Gastrocnemius medialis (tissue), 4 donors: ENCODE measurements around the gene MGST2. TPM values are rescaled to one million over a fixed set of nuclear protein-coding genes. Genes with fewer than 3 reads are reported as not detected.
A peak's percentile ranks its signal among the peaks of the same experiment; 100 is the strongest.

ENCODE experiments used
- ATAC-seq, 2 donors: fragments of 150-250 bp; one replicate each; pipeline ENCODE4 v1.9.1; 2016
- DNase-seq, 2 donors: peaks; one replicate each; pipeline ENCODE4 v3.0.0-alpha.2; 2019
- H3K27ac ChIP-seq, 4 donors: fragments of 200-600 bp; sonication (generic); 1 replicate in 1 of 4; 2 replicates in 3 of 4; pipeline ENCODE4 v1.5.1; 2016 to 2018; ENCODE audit warnings: mild to moderate bottlenecking in 2 of 4, moderate library complexity in 1 of 4
- H3K27me3 ChIP-seq, 3 donors: fragments of 200-600 bp; sonication (generic) in 2 of 3; 1 replicate in 1 of 3; 2 replicates in 2 of 3; pipeline versions ENCODE4 v1.5.1 to v1.6.0; 2016 to 2019; ENCODE audit warnings: mild to moderate bottlenecking in 1 of 3, moderate library complexity in 1 of 3
- H3K36me3 ChIP-seq, 2 donors: fragments of 200-600 bp; sonication (generic) in 1 of 2; one replicate each; pipeline ENCODE4 v1.5.1; 2017 to 2018
- H3K4me1 ChIP-seq, 2 donors: fragments of 200-600 bp; sonication (generic) in 1 of 2; one replicate each; pipeline ENCODE4 v1.5.1; 2016 to 2017; ENCODE audit warnings: mild to moderate bottlenecking in 2 of 2
- H3K4me3 ChIP-seq, 4 donors: fragments of 200-600 bp; sonication (generic) in 3 of 4; 1 replicate in 1 of 4; 2 replicates in 3 of 4; pipeline ENCODE4 v1.5.1; 2016 to 2019; ENCODE audit warnings: mild to moderate bottlenecking in 2 of 4
- H3K9me3 ChIP-seq, 3 donors: fragments of 200-600 bp; sonication (generic) in 2 of 3; 1 replicate in 1 of 3; 2 replicates in 2 of 3; pipeline ENCODE4 v1.5.1; 2016 to 2019
- POLR2A ChIP-seq, 2 donors: fragments of 450-650 bp; IDR thresholded peaks; one replicate each; pipeline ENCODE4 v1.6.1; 2017; ENCODE audit warnings: antibody characterized with exemption in 2 of 2, mild to moderate bottlenecking in 2 of 2, moderate library complexity in 2 of 2
- in situ Hi-C, 4 donors: fragments of 200-750 bp; cut with MboI; loops; one replicate each; pipeline versions ENCODE4 v1.15.0 to v1.8.0; 2017; ENCODE audit warnings: low sequenced_read_pairs in 4 of 4
- intact Hi-C: fragments of 100-400 bp; cut with DNase I; formaldehyde crosslinking; loops from one replicate; pipeline ENCODE4 v1.15.1; 2023; ENCODE audit warnings: low total_unique reads
- total RNA-seq, 4 donors: library from RNA; depleted of rRNA; stranded (reverse); fragments of >200 nt; gene quantifications; one replicate each; pipeline versions ENCODE4 v1.1.0 to v1.2.3, GENCODE V29; 2016
- TF ChIP-seq, protein P1 (sequence below), 5 experiments: fragments of 450-650 bp in 3 of 5; fragments of 200-600 bp in 2 of 5; sonication (generic) in 2 of 5; IDR thresholded peaks in 4 of 5; conservative IDR thresholded peaks in 1 of 5; 1 replicate in 4 of 5; 2 replicates in 1 of 5; pipeline ENCODE4 v1.5.1; 2016 to 2019; ENCODE audit warnings: antibody characterized with exemption in 5 of 5, mild to moderate bottlenecking in 3 of 5, moderate library complexity in 3 of 5

MGST2 gene
- total RNA-seq, 4 donors from 2014 or later, result 17.3 to 38.6 (median 30.9) TPM

DNA sequence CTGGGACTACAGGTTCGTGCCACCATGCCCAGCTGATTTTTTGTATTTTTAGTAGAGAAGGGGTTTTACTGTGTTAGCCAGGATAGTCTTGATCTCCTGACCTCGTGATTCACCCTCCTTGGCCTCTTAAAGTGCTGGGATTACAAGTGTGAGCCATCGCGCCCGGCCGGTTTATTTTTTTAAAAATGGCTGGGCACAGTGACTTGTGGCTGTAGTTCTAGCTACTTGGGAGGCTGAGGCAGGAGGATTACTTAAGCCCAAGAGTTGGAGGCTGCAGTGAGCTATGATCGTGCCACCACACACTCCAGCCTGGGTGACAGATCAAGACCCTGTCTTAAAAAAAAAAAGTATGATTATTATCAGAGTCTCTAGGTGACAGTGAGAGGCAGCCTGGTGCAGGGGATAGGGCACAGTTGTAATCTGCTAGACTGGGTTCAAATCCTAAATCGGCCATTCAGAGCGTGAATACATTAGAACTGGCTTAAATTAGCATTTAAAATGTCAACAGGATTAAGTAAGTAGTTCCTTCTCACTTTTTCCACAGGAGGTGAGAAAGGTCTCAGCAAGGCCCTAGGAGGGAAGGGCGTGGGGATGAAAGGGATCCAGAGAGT, 435 bp upstream of the MGST2 start:
- H3K27ac ChIP-seq, result peak overlapping the region; percentile 84 to 91 (median 87)
- peaks cover 22 to 40% of the 10 kb centered on the region in 2 donors for H3K4me1 ChIP-seq
- DNase-seq (no peak), ATAC-seq (no peak)
- TF ChIP-seq, protein P1, sequence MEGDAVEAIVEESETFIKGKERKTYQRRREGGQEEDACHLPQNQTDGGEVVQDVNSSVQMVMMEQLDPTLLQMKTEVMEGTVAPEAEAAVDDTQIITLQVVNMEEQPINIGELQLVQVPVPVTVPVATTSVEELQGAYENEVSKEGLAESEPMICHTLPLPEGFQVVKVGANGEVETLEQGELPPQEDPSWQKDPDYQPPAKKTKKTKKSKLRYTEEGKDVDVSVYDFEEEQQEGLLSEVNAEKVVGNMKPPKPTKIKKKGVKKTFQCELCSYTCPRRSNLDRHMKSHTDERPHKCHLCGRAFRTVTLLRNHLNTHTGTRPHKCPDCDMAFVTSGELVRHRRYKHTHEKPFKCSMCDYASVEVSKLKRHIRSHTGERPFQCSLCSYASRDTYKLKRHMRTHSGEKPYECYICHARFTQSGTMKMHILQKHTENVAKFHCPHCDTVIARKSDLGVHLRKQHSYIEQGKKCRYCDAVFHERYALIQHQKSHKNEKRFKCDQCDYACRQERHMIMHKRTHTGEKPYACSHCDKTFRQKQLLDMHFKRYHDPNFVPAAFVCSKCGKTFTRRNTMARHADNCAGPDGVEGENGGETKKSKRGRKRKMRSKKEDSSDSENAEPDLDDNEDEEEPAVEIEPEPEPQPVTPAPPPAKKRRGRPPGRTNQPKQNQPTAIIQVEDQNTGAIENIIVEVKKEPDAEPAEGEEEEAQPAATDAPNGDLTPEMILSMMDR (IDR thresholded peaks at IDR 0.05 in 4 of 5, conservative IDR thresholded peaks at IDR 0.05 in 1 of 5), result no peak
- TF ChIP-seq POLR2A (IDR thresholded peaks at IDR 0.05), result no peak
- H3K27me3 ChIP-seq, result no peaks in the 10 kb centered on the region
- in situ Hi-C loops (loop anchor here in 2 of 4 donors (10.0 to 25.0 kb wide), 2 partner anchors 70 to 628 kb away; no protein-coding TSS in a partner anchor), intact Hi-C loops (loop anchor here (5.0 kb wide), 1 partner anchor 72 kb away; no protein-coding TSS in a partner anchor)
- peak overlapping the region; percentile 60 to 63 (median 63) for H3K4me3 ChIP-seq
- H3K36me3 ChIP-seq, result no peaks in the 10 kb centered on the region
- no peaks in the 10 kb centered on the region for H3K9me3 ChIP-seq

DNA sequence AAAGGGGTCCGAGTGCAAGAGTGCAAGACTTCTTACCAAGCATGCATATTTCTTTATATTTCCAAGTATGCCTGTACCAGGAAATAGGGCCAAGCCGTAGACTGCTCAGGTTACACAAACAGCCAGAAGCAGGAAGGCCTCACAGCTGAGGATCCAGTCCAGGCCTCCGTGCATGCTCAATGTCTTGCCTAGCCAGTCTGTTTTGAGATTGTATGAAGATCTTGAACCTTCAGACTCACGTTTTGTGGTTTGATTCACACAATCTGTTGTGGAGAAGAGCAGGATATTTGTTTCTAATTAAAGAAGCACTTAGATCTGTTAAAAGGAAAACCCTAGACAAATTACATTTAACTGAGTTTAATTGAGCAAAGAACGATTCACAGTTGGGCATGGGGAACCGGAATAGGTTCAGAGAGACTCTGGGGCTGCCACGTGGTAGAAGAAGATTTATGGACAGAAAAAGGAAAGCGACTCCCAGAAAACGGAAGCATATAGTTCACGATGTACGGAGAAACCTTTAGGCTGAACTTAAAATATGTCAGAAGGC, 1.2 kb downstream of the MGST2 start:
- DNase-seq, result peak; percentile 53 to 74
- H3K9me3 ChIP-seq, result no peaks in the 10 kb centered on the region
- TF ChIP-seq POLR2A (IDR thresholded peaks at IDR 0.05), result no peak
- TF ChIP-seq, protein P1 (IDR thresholded peaks at IDR 0.05 in 4 of 5, conservative IDR thresholded peaks at IDR 0.05 in 1 of 5), result no peak
- peak overlapping the region; percentile 60 to 63 (median 63) for H3K4me3 ChIP-seq
- H3K27me3 ChIP-seq, result no peaks in the 10 kb centered on the region
- peak; percentile 83 to 85 for ATAC-seq
- in situ Hi-C loops (loop anchor here in 2 of 4 donors (10.0 to 25.0 kb wide), 2 partner anchors 68 to 630 kb away; no protein-coding TSS in a partner anchor), intact Hi-C loops (loop anchor here (2.0 to 5.0 kb wide), 2 partner anchors 70 to 488 kb away; partner anchors contain the start of gene MAML3)
- no peaks in the 10 kb centered on the region for H3K36me3 ChIP-seq
- H3K4me1 ChIP-seq, result peaks cover 22 to 46% of the 10 kb centered on the region in 2 donors
- H3K27ac ChIP-seq, result peak overlapping the region; percentile 84 to 91 (median 87)

DNA sequence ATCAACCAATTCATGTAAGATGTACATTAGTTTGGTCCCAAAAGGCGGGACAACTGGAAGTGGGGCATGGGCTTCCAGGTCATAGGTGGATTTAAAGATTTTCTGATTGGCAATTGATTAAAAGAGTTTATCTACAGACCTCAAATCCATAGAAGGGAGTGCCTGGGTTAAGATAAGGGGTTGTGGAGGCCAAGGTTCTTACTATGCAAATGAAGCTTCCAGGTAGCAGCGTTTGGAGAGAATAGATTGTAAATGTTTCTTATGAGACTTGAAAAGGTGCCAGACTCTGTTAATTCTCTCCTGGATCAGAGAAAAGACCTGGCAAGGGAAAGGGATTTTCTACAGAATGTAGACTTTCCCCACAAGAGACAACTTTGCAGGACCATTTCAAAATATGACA, 2.4 kb downstream of the MGST2 start:
- Histone ChIP-seq H3K4me1 (peaks cover 22 to 46% of the 10 kb centered on the region in 2 donors), H3K27me3 (no peaks in the 10 kb centered on the region), H3K9me3 (no peaks in the 10 kb centered on the region), H3K27ac (peak overlapping the region; percentile 84 to 91 (median 87)), H3K4me3 (no peak overlapping the region), H3K36me3 (no peaks in the 10 kb centered on the region)
- intact Hi-C loops (loop anchor here (5.0 kb wide), 1 partner anchor 69 kb away; no protein-coding TSS in a partner anchor), in situ Hi-C loops (loop anchor here in 2 of 4 donors (10.0 to 25.0 kb wide), 2 partner anchors 67 to 631 kb away; no protein-coding TSS in a partner anchor)
- TF ChIP-seq, protein P1 (IDR thresholded peaks at IDR 0.05 in 4 of 5, conservative IDR thresholded peaks at IDR 0.05 in 1 of 5), result no peak
- TF ChIP-seq POLR2A (IDR thresholded peaks at IDR 0.05), result no peak
- no peak for DNase-seq
- ATAC-seq, result no peak

DNA sequence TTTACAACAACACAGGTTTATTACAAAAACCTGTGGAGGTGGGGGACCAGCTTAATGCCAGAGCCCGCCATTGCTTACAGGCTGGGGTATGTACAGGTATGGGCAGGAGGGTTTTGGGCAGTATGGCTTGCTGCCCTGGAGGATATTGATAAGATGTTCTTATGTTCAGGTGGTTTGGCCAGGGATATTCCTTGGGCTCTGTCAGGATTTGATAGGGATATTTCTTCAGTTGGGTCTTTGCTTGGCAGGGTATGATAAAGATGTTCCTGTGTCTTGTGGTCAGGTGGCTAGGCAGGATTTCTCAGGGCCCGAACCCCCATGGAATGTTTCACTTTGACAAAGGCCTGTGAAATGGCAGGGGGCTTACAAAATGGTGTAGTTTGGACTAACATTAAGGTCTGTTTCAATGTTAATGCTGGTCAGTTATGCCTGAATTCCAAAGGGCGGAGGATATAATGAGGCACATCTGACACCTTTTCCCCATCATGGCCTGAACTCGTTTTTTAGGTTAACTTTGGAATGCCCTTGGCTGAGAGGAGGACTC, 3.1 kb downstream of the MGST2 start:
- intact Hi-C loops, result loop anchor here (5.0 kb wide), 1 partner anchor 69 kb away; no protein-coding TSS in a partner anchor

More for the DNA sequence above, 3.1 kb downstream of the MGST2 start:
- ATAC-seq (no peak), DNase-seq (no peak)
- TF ChIP-seq, protein P1 (IDR thresholded peaks at IDR 0.05 in 4 of 5, conservative IDR thresholded peaks at IDR 0.05 in 1 of 5), result no peak
- no peak for TF ChIP-seq POLR2A (IDR thresholded peaks at IDR 0.05)
- Histone ChIP-seq H3K9me3 (no peaks in the 10 kb centered on the region), H3K4me1 (peaks cover 22 to 47% of the 10 kb centered on the region in 2 donors), H3K27ac (no peak overlapping the region), H3K27me3 (no peaks in the 10 kb centered on the region), H3K4me3 (no peak overlapping the region), H3K36me3 (peaks cover 0 to 5% of the 10 kb centered on the region in 2 donors)
- in situ Hi-C loops, result loop anchor here in 2 of 4 donors (10.0 to 25.0 kb wide), 2 partner anchors 66 to 631 kb away; no protein-coding TSS in a partner anchor
